ENCODE data around the gene SERPINA4. TPM values are rescaled to one million over a fixed set of nuclear protein-coding genes. Genes with fewer than 3 reads are reported as not detected.

The SERPINA4 gene
- total and polyA plus RNA-seq, 2 donors (not counting 3 experiments of a cell fraction or from before 2014, with no cell fraction given): not detected

GRCh38 chr14:94583557-94583956 is 22.3 kb downstream of the SERPINA4 start:
- FAIRE-seq (no peak), DNase-seq (ENCODE audit: low read depth, low spot score) (no peak)
- Histone ChIP-seq H3K9ac (replicated peaks; ENCODE audit: extremely low read depth, insufficient read depth, low read length) (no peak overlapping the region), H4K20me1 (replicated peaks; ENCODE audit: control insufficient read depth, extremely low read depth, insufficient read depth, low read length) (no peaks in the 10 kb centered on the region), H3K27ac (ENCODE audit: insufficient read depth, low read depth, low read length) (no peak overlapping the region), H3K9me3 (replicated peaks; ENCODE audit: control insufficient read depth, insufficient read depth, low read length) (no peaks in the 10 kb centered on the region), H3K9me1 (replicated peaks; ENCODE audit: control insufficient read depth, extremely low read depth, insufficient read depth, low read length) (no peaks in the 10 kb centered on the region), H3K27me3 (ENCODE audit: control insufficient read depth in 2 of 2, insufficient read depth in 2 of 2, low read length in 2 of 2) (no peaks in the 10 kb centered on the region), H3K4me3 (replicated peaks in 1 of 3; ENCODE audit: insufficient read depth in 1 of 3, low read depth in 1 of 3, low read length in 3 of 3) (no peak overlapping the region), H3K4me2 (ENCODE audit: insufficient read depth, low read length) (no peak overlapping the region), H3K79me2 (ENCODE audit: control insufficient read depth, insufficient read depth, low read length) (no peaks in the 10 kb centered on the region), H2AFZ (ENCODE audit: low read depth, low read length) (no peak overlapping the region), H3K36me3 (ENCODE audit: control insufficient read depth in 2 of 2, extremely low read depth in 1 of 2, insufficient read depth in 2 of 2, low read length in 2 of 2) (no peaks in the 10 kb centered on the region), H3K4me1 (ENCODE audit: control insufficient read depth, extremely low read depth, insufficient read depth, low read length) (no peaks in the 10 kb centered on the region)
- intact Hi-C loops (cut with micrococcal nuclease): no loop called here
- CTCF ChIA-PET: interaction anchor here (1.8 kb wide), 1 partner anchor 35 kb away, joined by 7 read pairs; no protein-coding TSS in a partner anchor
- BruUV-seq (replicated peaks): no TSS peak
- TF ChIP-seq MAX (IDR thresholded peaks at IDR 0.05; ENCODE audit: insufficient read depth, insufficient read length): no peak
- no peak for TF ChIP-seq CTCF (IDR thresholded peaks at IDR 0.05; ENCODE audit: extremely low read depth in 1 of 2, insufficient read depth in 1 of 2, low read depth in 1 of 2, low read length in 2 of 2)
- no peak for TF ChIP-seq MYC (IDR thresholded peaks at IDR 0.05; ENCODE audit: low read depth, low read length)
- no peak for TF ChIP-seq JUN (IDR thresholded peaks at IDR 0.05; ENCODE audit: borderline replicate concordance, insufficient read depth, insufficient read length, low read depth)
- no peak for TF ChIP-seq EZH2 (IDR thresholded peaks at IDR 0.05; ENCODE audit: borderline replicate concordance, low read depth, low read length, severe bottlenecking)
- no peak for TF ChIP-seq POLR2AphosphoS5 (IDR thresholded peaks at IDR 0.05; ENCODE audit: insufficient read depth, low read depth, low read length)
- TF ChIP-seq POLR2A (IDR thresholded peaks at IDR 0.05; ENCODE audit: low read depth, low read length): no peak
- POLR2A ChIA-PET: no interaction called here
- dilution Hi-C loops (cut with MboI; ENCODE audit: extremely low pct_ligation_motif_present, low sequenced_read_pairs): no loop called here

All from endothelial cell of umbilical vein (primary cell).